22Rv1 (cell line): ENCODE results near the gene ANKRD39.
A peak's percentile ranks its signal among the peaks of the same experiment; 100 is the strongest.

Experiments used
- H3K27ac ChIP-seq: fragments of 450-650 bp; 2 replicates; pipeline ENCODE4 v1.5.1; 2017
- CTCF ChIP-seq: fragments of 450-650 bp; IDR thresholded peaks from 2 replicates; pipeline ENCODE4 v1.5.1; 2017; ENCODE audit warnings: mild to moderate bottlenecking
- ZFX ChIP-seq: fragments of 450-650 bp; IDR thresholded peaks from 2 replicates; pipeline ENCODE4 v1.6.1; 2017; ENCODE audit warnings: antibody characterized with exemption, borderline replicate concordance

ANKRD39 gene

DNA sequence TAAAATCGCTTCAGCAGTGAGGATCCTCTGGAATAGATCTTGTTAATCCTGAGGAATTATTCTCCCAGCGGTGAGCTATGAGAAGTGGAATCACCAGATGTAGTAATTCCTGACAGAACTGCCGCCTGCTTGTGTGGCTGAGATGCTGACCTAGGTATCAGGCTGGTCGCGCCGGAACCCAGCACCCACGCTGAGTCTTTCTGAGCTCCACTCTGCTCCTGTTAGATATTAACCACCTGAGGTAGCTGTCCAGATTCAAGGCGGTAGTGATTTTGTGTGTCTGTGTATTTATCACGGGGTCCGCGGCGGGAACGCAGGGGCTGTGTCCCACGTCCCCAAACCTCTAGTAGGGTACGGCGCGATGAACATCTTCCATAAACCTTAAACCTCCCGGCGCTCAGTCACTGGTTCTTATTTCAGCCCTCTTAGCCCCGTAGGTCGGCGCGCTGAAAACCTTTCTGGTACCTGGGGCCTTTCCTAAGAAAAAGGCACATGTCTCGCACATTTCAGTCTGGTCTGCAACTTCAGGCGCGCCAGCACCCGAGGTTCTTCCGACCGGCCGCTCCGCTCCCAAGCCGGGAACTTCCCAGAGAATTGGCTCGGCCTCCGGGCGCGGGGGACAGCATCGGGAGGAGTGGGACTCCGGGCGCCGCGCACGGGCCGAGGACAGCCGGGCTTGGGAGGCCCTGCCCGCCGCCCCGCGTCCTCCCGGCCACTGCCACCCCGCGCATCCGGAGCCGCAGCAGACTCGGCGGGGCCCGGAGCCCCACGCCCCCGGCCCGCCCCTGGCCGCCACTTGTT, 42.3 kb downstream of the ANKRD39 start:
- TF ChIP-seq CTCF (no peak), ZFX (no peak)
- H3K27ac ChIP-seq, result peak overlapping the region; percentile 95

GRCh38 chr2:96813656-96814055, 44.2 kb downstream of the ANKRD39 start:
- TF ChIP-seq CTCF (no peak), ZFX (no peak)
- no peak overlapping the region for H3K27ac ChIP-seq

DNA sequence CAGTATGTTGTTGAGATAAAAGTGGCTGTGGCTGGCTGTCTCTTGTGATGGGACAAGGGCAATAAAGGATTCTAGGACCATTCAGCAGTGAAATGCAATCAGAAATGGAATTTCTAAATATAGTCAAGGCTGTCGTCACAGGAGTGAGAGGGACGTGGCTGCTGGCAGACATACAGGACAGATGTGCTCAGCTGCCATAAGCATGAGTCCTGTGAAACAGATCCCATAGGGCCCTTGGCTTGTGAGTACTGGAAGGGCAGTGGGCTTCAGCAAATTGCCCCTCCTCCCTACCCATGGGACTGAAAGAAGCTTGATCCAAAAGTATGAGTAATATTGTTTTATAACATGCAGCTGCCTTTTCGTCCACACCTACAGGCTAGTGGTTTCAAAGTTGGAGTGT, 45.9 kb downstream of the ANKRD39 start:
- TF ChIP-seq CTCF (no peak), ZFX (no peak)

DNA sequence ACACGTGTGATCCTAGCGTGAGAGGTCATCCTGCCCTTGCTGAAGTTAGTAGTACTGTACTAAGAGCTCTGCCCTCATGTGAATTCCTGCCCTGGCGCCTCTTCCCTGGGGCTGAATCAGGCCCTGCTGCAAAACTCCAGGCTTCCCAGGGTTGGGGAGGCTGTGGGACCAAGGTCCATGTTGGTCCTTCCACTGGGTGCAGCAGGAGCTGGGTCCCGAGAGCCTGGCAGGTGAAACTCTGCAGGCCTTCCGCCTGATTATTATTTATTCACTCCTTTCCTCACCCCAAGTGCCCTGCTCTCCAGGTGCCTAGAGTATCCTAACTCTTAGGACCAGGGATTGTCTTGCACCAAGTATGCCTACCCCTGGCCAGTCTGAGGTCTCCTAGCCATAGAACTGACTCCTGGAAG, 47.0 kb downstream of the ANKRD39 start:
- no peak for TF ChIP-seq CTCF
- no peak for TF ChIP-seq ZFX
- H3K27ac ChIP-seq, result no peak overlapping the region

More for the DNA sequence above, 45.9 kb downstream of the ANKRD39 start:
- H3K27ac ChIP-seq, result no peak overlapping the region

DNA sequence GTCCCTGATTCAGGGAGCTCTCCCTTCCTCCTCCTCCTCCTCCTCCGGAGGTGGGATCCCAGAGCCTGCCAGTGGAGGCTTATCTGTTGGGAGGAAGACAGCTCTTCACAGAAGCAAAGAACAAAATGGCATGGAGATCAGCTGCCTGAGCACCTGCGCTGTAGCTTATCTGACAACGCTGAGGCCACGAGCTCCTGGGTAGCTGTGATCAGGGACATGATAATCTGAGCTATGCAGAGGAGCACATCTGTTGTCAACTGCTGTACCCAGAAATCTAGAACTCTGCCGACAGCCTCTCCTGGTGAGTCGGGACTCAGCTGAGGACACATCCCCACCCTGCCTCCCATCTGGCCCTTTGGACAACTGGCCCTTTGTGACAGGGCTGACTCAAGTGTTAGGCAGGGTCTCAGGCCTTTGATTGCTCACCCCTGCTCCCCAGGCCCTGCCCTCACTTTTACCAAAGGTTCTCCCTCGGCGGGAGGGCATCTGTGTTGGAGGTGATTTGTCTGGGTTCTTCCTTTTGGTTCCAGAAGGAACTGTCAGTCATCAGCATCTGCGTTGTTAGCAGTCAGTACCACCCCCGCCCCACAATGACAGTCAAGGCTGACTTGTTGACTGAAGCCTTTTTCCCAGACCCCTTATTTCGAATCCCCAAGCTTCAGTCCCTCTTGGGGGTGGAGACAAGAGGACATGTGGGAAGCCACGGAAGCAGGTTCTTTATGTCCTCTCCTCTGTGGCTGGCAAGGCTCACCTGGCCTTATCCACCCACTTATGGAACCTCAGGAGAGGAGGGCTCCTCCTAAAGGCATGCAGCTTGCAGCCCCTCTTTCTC, 47.6 kb downstream of the ANKRD39 start:
- H3K27ac ChIP-seq, result no peak overlapping the region
- TF ChIP-seq ZFX (no peak), CTCF (no peak)

GRCh38 chr2:96809216-96809882, 48.5 kb downstream of the ANKRD39 start:
- TF ChIP-seq CTCF (no peak), ZFX (no peak)

More at GRCh38 chr2:96809216-96809882, 48.5 kb downstream of the ANKRD39 start:
- H3K27ac ChIP-seq, result no peak overlapping the region
